C4-2B (cell line): ENCODE measurements around the gene LRSAM1.

Source experiments
- CTCF ChIP-seq: fragments of 450-650 bp; conservative IDR thresholded peaks from 2 replicates; pipeline ENCODE4 v1.5.1; 2017; ENCODE audit warnings: mild to moderate bottlenecking
- ZFX ChIP-seq: fragments of 450-650 bp; IDR thresholded peaks from 2 replicates; pipeline ENCODE4 v1.6.1; 2017

- TF ChIP-seq CTCF (no peak), ZFX (no peak)
Observed at GRCh38 chr9:127526655-127527559, 75.6 kb downstream of the LRSAM1 start.
